Esophagus muscularis mucosa (tissue), 3 donors: ENCODE data around the gene PLOD3.
"Not testable (repeated sequence)": the region's sequence is repeated elsewhere in the genome, so short reads cannot be mapped to it uniquely, and the experiment has no call there.

Source experiments
- CTCF ChIP-seq, 3 experiments: fragments of 200-600 bp in 2 of 3; fragments of 450-650 bp in 1 of 3; sonication (generic) in 2 of 3; IDR thresholded peaks; one replicate each; pipeline ENCODE4 v1.5.1; 2017 to 2019; ENCODE audit warnings: antibody characterized with exemption in 3 of 3, mild to moderate bottlenecking in 2 of 3, moderate library complexity in 1 of 3
- POLR2A ChIP-seq: fragments of 450-650 bp; IDR thresholded peaks from one replicate; pipeline ENCODE4 v1.6.1; 2017; ENCODE audit warnings: antibody characterized with exemption, moderate library complexity, mild to moderate bottlenecking, low read depth

DNA sequence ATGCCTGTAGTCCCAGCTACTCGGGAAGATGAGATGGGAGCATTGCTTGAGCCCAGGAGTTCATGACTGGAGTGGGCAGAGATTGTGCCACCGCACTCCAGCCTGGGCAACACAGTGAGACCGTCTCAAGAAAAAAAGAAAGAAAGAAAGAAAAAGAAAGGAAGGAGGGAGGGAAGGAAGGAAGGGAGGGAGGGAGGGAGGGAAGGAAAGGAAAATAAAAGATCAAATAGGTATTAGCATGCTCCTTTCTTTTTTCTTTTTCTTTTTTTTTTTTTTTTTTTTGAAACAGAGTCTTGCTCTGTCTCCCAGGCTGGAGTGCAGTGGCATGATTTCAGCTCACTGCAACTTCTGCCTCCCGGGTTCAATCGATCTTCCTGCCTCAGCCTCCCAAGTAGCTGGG, 35.8 kb upstream of the PLOD3 start:
- TF ChIP-seq CTCF (IDR thresholded peaks at IDR 0.05); POLR2A: not testable (repeated sequence)
